T-cell (primary cell): ENCODE measurements around the gene COG5. TPM values are rescaled to one million over a fixed set of nuclear protein-coding genes. Genes with fewer than 3 reads are reported as not detected.

Experiments used
- ATAC-seq, 4 experiments: fragments of 200-7000 bp in 3 of 4; fragments of 150-1000 bp in 1 of 4; cut with Tn5 transposase; replicated peaks in 1 of 4; 1 replicate in 3 of 4; 2 replicates in 1 of 4; pipeline ENCODE4 v1.10.0; 2021; ENCODE audit warnings: moderate library complexity in 3 of 4, mild to moderate bottlenecking in 2 of 4, moderate number of reproducible peaks in 1 of 4
- CTCF ChIA-PET, 2 donors: fragments of 300-600 bp; sonication (Branson Sonifier 250); formaldehyde crosslinking; loops; one replicate each; lab custom pipeline; 2022; ENCODE audit warnings: antibody characterized with exemption in 2 of 2; lab: Charles Lee
- POLR2A ChIA-PET, 2 donors: fragments of 300-600 bp; sonication (Branson Sonifier 250); formaldehyde crosslinking; loops; one replicate each; lab custom pipeline; 2022; ENCODE audit warnings: antibody characterized with exemption in 2 of 2; lab: Charles Lee
- DNase-seq, 35 experiments: peaks; one replicate each; pipeline versions ENCODE4 v3.0.0 to v3.0.0-alpha.2; 2013 to 2023
- H3K27ac ChIP-seq: one replicate; pipeline ENCODE4 v1.5.1; 2013; ENCODE audit warnings: low read length
- H3K27me3 ChIP-seq, 2 experiments: replicated peaks in 1 of 2; 1 replicate in 1 of 2; 2 replicates in 1 of 2; pipeline versions ENCODE4 v1.6.1 to v1.7.0; 2013; ENCODE audit warnings: low read length in 1 of 2, mixed read lengths in 1 of 2; ENCODE audit not compliant: control insufficient read depth in 2 of 2, insufficient read depth in 2 of 2; ENCODE audit errors: extremely low read depth in 1 of 2
- H3K36me3 ChIP-seq, 2 donors: 1 replicate in 1 of 2; 2 replicates in 1 of 2; pipeline versions ENCODE4 v1.6.1 to v1.7.0; 2013; ENCODE audit warnings: low read length in 1 of 2; ENCODE audit not compliant: control insufficient read depth in 2 of 2, insufficient read depth in 1 of 2; ENCODE audit errors: extremely low read depth in 1 of 2
- H3K4me1 ChIP-seq, 2 experiments: 1 replicate in 1 of 2; 2 replicates in 1 of 2; pipeline versions ENCODE4 v1.6.1 to v1.7.0; 2013; ENCODE audit warnings: low read length in 2 of 2, mixed read lengths in 1 of 2; ENCODE audit not compliant: insufficient read depth in 2 of 2, control insufficient read depth in 1 of 2; ENCODE audit errors: extremely low read depth in 1 of 2
- H3K4me3 ChIP-seq, 2 donors: 1 replicate in 1 of 2; 2 replicates in 1 of 2; pipeline versions ENCODE4 v1.5.1 to v1.7.0; 2013; ENCODE audit warnings: mild to moderate bottlenecking in 2 of 2, low read length in 1 of 2, moderate library complexity in 1 of 2; ENCODE audit not compliant: control insufficient read depth in 1 of 2; ENCODE audit errors: extremely low read depth in 1 of 2
- H3K9me3 ChIP-seq: 2 replicates; pipeline ENCODE4 v1.7.0; 2013
- H3K27ac Mint-ChIP-seq, 2 donors: one replicate each; pipeline ENCODE4 v1.8.0; 2020 to 2021; ENCODE audit warnings: mild to moderate bottlenecking in 2 of 2, mixed read lengths in 2 of 2
- H3K27me3 Mint-ChIP-seq, 2 donors: one replicate each; pipeline ENCODE4 v1.8.0; 2021 to 2022; ENCODE audit warnings: mixed read lengths in 2 of 2
- H3K36me3 Mint-ChIP-seq: one replicate; pipeline ENCODE4 v1.8.0; 2021; ENCODE audit warnings: mixed read lengths
- H3K4me1 Mint-ChIP-seq, 3 donors: one replicate each; pipeline ENCODE4 v1.8.0; 2020 to 2022; ENCODE audit warnings: mixed read lengths in 3 of 3, mild to moderate bottlenecking in 1 of 3
- H3K4me3 Mint-ChIP-seq, 3 donors: one replicate each; pipeline ENCODE4 v1.8.0; 2020 to 2022; ENCODE audit warnings: mild to moderate bottlenecking in 3 of 3, mixed read lengths in 3 of 3, moderate library complexity in 3 of 3
- H3K9me3 Mint-ChIP-seq, 3 donors: one replicate each; pipeline ENCODE4 v1.8.0; 2020 to 2022; ENCODE audit warnings: mixed read lengths in 3 of 3
- WGBS: methylation state at CpG from one replicate; pipeline ENCODE4 v1.1.5; 2013; ENCODE audit warnings: missing lambda C conversion rate; ENCODE audit not compliant: insufficient coverage; 5-methylcytosine and 5-hydroxymethylcytosine counted together
- total RNA-seq, 35 experiments: library from RNA in 6 of 35; stranded (reverse) in 6 of 35; fragments of 120-200 nt in 1 of 35; gene quantifications; one replicate each; pipeline versions ENCODE4 v1.2.1 to v1.2.4 and lab custom pipeline; 2013 to 2026

The COG5 gene
- total RNA-seq, 5 donors from 2014 or later (not counting 1 experiment from before 2014, with no cell fraction given) = 37.3 to 83.8 (median 55.4) TPM

DNA sequence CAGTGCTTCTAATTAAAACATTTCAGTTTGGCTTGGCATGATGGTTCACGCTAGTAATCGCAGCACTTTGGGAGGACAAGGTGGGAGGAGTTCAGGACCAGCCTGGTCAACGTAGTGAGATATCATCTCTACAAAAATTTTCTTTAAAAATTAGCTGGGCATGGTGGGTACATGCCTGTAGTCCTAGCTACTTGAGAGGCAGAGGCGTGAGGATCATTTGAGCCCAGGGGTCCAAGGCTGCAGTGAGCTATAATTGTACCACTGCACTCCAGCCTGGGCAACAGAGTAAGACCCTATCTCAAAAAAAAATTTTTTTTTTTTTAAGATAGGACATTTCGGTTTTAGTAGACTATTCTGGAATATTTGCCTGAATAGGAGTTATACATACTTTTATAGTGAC lies 382.5 kb downstream of the COG5 start:
- H3K36me3 Mint-ChIP-seq = peaks cover 45% of the 10 kb centered on the region
- Histone ChIP-seq H3K27me3 (no peaks in the 10 kb centered on the region), H3K9me3 (no peaks in the 10 kb centered on the region), H3K4me1 (peaks cover 4 to 9% of the 10 kb centered on the region in 2 experiments), H3K4me3 (no peak overlapping the region), H3K27ac (no peak overlapping the region), H3K36me3 (peaks cover 0 to 62% of the 10 kb centered on the region in 2 donors)
- ATAC-seq (peak in 1 of 4 experiments; percentile 24), DNase-seq (no peak)
- 70% methylated on average over 2 of the region's 5 CpGs for WGBS
- H3K9me3 Mint-ChIP-seq = no peaks in the 10 kb centered on the region
- ChIA-PET CTCF (interaction anchor here (0.6 to 3.9 kb wide), 8 partner anchors 12 to 1841 kb away, joined by 3 to 21 read pairs (median 6); partner anchors contain the start of gene HBP1 (in 1 of the 2)), POLR2A (interaction anchor here (0.5 to 6.7 kb wide), 9 partner anchors 8 to 825 kb away, joined by 3 to 76 read pairs (median 11); partner anchors contain the start of gene HBP1 (in 2 of the 2))
- H3K4me1 Mint-ChIP-seq = peaks cover 53 to 59% (median 56%) of the 10 kb centered on the region in 3 donors
- peak overlapping the region; percentile 45 to 79 for H3K27ac Mint-ChIP-seq
- no peaks in the 10 kb centered on the region for H3K27me3 Mint-ChIP-seq
- H3K4me3 Mint-ChIP-seq = no peak overlapping the region

GRCh38 chr7:107180378-107180777 lies 383.3 kb downstream of the COG5 start:
- no peaks in the 10 kb centered on the region for H3K9me3 Mint-ChIP-seq
- H3K36me3 Mint-ChIP-seq = peaks cover 40% of the 10 kb centered on the region
- H3K4me1 Mint-ChIP-seq = peaks cover 61 to 65% (median 63%) of the 10 kb centered on the region in 3 donors
- peaks cover 4 to 12% of the 10 kb centered on the region in 2 experiments for H3K4me1 ChIP-seq
- DNase-seq (peak in 24 of 35 experiments; percentile 8 to 67 (median 21)), ATAC-seq (peak; percentile 21 to 81 (median 54))
- no peaks in the 10 kb centered on the region for H3K9me3 ChIP-seq
- peak overlapping the region in 2 of 3 donors; percentile 13 to 32 for H3K4me3 Mint-ChIP-seq
- ChIA-PET POLR2A (interaction anchor here (0.6 to 6.7 kb wide), 8 partner anchors 9 to 720 kb away, joined by 3 to 76 read pairs (median 8); partner anchors contain the start of gene HBP1 (in 2 of the 2)), CTCF (interaction anchor here (0.5 to 3.9 kb wide), 9 partner anchors 10 to 54 kb away, joined by 4 to 21 read pairs (median 5); partner anchors contain the start of gene HBP1 (in 1 of the 2))
- 9% methylated on average over 1 of the region's 1 CpG for WGBS
- H3K27ac ChIP-seq = no peak overlapping the region
- H3K27me3 Mint-ChIP-seq = no peaks in the 10 kb centered on the region
- H3K27me3 ChIP-seq = no peaks in the 10 kb centered on the region
- H3K36me3 ChIP-seq = peaks cover 0 to 54% of the 10 kb centered on the region in 2 donors
- peak overlapping the region; percentile 45 to 79 for H3K27ac Mint-ChIP-seq
- H3K4me3 ChIP-seq = no peak overlapping the region

GRCh38 chr7:107179326-107180164 lies 384.2 kb downstream of the COG5 start:
- Histone ChIP-seq H3K27me3 (no peaks in the 10 kb centered on the region), H3K27ac (no peak overlapping the region), H3K4me1 (peaks cover 6 to 13% of the 10 kb centered on the region in 2 experiments), H3K9me3 (no peaks in the 10 kb centered on the region), H3K4me3 (no peak overlapping the region), H3K36me3 (peaks cover 0 to 46% of the 10 kb centered on the region in 2 donors)
- H3K27me3 Mint-ChIP-seq = no peaks in the 10 kb centered on the region
- WGBS = 92% methylated on average over 5 of the region's 14 CpGs
- ChIA-PET POLR2A (interaction anchor here (0.6 to 6.7 kb wide), 9 partner anchors 8 to 721 kb away, joined by 3 to 76 read pairs (median 6); partner anchors contain the start of gene HBP1 (in 2 of the 2)), CTCF (interaction anchor here in 1 of 2 donors (0.6 to 3.9 kb wide), 6 partner anchors 10 to 32 kb away, joined by 4 to 21 read pairs (median 5); partner anchors contain the start of gene HBP1)
- ATAC-seq (no peak), DNase-seq (no peak)
- H3K36me3 Mint-ChIP-seq = peaks cover 32% of the 10 kb centered on the region
- H3K9me3 Mint-ChIP-seq = no peaks in the 10 kb centered on the region
- peak overlapping the region in 1 of 2 donors; percentile 72 for H3K27ac Mint-ChIP-seq
- peaks cover 63 to 65% (median 63%) of the 10 kb centered on the region in 3 donors for H3K4me1 Mint-ChIP-seq
- H3K4me3 Mint-ChIP-seq = peak overlapping the region in 1 of 3 donors; percentile 32

DNA sequence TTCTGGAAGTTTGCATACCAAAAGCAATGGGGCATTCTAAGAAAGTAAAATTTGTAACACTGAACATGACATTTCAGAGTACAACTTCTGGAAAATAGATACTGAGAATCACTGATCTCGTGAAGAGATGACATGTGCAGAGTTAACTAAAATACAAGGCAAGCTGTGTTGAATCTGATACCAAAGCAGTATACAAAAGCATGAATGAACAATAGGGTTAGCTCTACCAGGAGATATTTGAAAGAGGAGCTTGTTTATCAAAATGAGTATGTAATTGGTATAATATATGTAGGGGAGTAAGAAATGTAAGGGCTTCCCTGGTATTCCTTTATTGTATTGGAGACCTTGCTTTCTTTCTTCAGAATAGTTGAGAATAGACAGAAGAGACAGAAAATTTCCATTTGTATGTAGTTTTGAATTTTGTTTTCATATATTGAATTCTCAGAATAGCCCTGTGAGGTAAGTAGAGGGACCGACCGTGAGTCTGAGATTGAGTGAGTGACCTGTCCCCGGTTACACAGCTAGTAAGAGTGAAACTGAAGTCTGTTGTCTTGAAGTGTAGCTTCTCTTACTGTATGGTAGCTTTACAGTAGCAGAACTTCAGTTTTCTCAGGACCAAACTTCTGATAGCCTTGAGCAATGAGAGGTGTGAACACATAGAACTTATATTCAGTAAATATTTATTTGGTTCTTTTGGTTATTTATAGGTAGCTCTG lies 389.9 kb downstream of the COG5 start:
- Mint-ChIP-seq H3K9me3 (no peaks in the 10 kb centered on the region), H3K36me3 (peaks cover 18% of the 10 kb centered on the region), H3K27me3 (no peaks in the 10 kb centered on the region), H3K4me1 (peaks cover 68 to 74% (median 73%) of the 10 kb centered on the region in 3 donors), H3K27ac (peak overlapping the region; percentile 13 to 46), H3K4me3 (peak overlapping the region; percentile 26 to 59 (median 40))
- no peaks in the 10 kb centered on the region for H3K9me3 ChIP-seq
- ATAC-seq (no peak), DNase-seq (no peak)
- CTCF ChIA-PET = interaction anchor here (0.6 to 1.2 kb wide), 7 partner anchors 10 to 381 kb away, joined by 3 to 5 read pairs (median 4); no protein-coding TSS in a partner anchor
- POLR2A ChIA-PET = interaction anchor here (0.5 to 1.6 kb wide), 11 partner anchors 12 to 702 kb away, joined by 3 to 10 read pairs (median 3); no protein-coding TSS in a partner anchor
- no peak overlapping the region for H3K27ac ChIP-seq
- no peaks in the 10 kb centered on the region for H3K36me3 ChIP-seq
- no peaks in the 10 kb centered on the region for H3K27me3 ChIP-seq
- 80% methylated on average over 1 of the region's 4 CpGs for WGBS
- no peak overlapping the region for H3K4me3 ChIP-seq
- H3K4me1 ChIP-seq = peaks cover 22 to 27% of the 10 kb centered on the region in 2 experiments

DNA sequence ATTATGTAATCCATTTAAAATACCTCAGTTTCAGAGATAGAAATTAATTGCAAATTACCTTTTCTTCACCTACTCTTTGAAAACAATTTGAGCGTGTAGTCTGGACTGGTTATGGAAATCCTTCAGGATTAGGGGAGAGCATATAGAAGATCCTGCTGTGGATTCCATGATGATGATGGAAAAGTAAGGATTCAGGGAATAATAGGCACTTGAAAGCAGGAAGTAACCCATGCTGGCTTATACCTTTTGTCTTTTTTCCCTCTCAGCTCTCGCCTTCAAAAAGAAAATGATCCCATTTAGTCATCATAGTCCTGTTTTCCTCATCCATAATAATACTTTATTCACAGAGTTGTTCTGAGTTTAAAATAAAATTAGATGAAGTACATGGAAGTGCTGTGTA lies 390.5 kb downstream of the COG5 start:
- Mint-ChIP-seq H3K36me3 (peaks cover 18% of the 10 kb centered on the region), H3K9me3 (no peaks in the 10 kb centered on the region), H3K4me3 (peak overlapping the region; percentile 26 to 59 (median 40)), H3K27ac (peak overlapping the region in 1 of 2 donors; percentile 46), H3K4me1 (peaks cover 68 to 72% (median 71%) of the 10 kb centered on the region in 3 donors), H3K27me3 (no peaks in the 10 kb centered on the region)
- Histone ChIP-seq H3K36me3 (no peaks in the 10 kb centered on the region), H3K27ac (no peak overlapping the region), H3K9me3 (no peaks in the 10 kb centered on the region), H3K4me3 (no peak overlapping the region), H3K27me3 (no peaks in the 10 kb centered on the region), H3K4me1 (peaks cover 24 to 25% of the 10 kb centered on the region in 2 experiments)
- ATAC-seq (no peak), DNase-seq (no peak)
- CTCF ChIA-PET = interaction anchor here in 1 of 2 donors (1.0 to 1.2 kb wide), 2 partner anchors 10 to 23 kb away, joined by 4 to 5 read pairs; no protein-coding TSS in a partner anchor
- WGBS = no CpG with 5 or more reads among the region's 2 CpGs
- POLR2A ChIA-PET = interaction anchor here (0.5 to 1.1 kb wide), 4 partner anchors 13 to 702 kb away, joined by 3 to 5 read pairs (median 4); no protein-coding TSS in a partner anchor
